ENCODE data around the gene SFXN1. TPM values are rescaled to one million over a fixed set of nuclear protein-coding genes. Genes with fewer than 3 reads are reported as not detected.

SFXN1 gene
- total and polyA plus RNA-seq, 2 donors (not counting 3 experiments of a cell fraction or from before 2014, with no cell fraction given): 61.7 to 69.3 TPM

- POLR2A ChIA-PET: no interaction called here
- no peaks in the 10 kb centered on the region for H4K20me1 ChIP-seq (replicated peaks; ENCODE audit: control insufficient read depth, extremely low read depth, insufficient read depth, low read length)
- no peaks in the 10 kb centered on the region for H3K36me3 ChIP-seq (ENCODE audit: control insufficient read depth in 2 of 2, extremely low read depth in 1 of 2, insufficient read depth in 2 of 2, low read length in 2 of 2)
- H3K9me1 ChIP-seq (replicated peaks; ENCODE audit: control insufficient read depth, extremely low read depth, insufficient read depth, low read length): no peaks in the 10 kb centered on the region
- H3K79me2 ChIP-seq (ENCODE audit: control insufficient read depth, insufficient read depth, low read length): no peaks in the 10 kb centered on the region
- H3K9me3 ChIP-seq (replicated peaks; ENCODE audit: control insufficient read depth, insufficient read depth, low read length): no peaks in the 10 kb centered on the region
- TF ChIP-seq POLR2A (IDR thresholded peaks at IDR 0.05; ENCODE audit: low read depth, low read length): no peak
- TF ChIP-seq MAX (IDR thresholded peaks at IDR 0.05; ENCODE audit: insufficient read depth, insufficient read length): no peak
- TF ChIP-seq GATA2 (IDR thresholded peaks at IDR 0.05; ENCODE audit: insufficient read depth, insufficient read length, low read depth, low read length): no peak
- no peak for TF ChIP-seq MYC (IDR thresholded peaks at IDR 0.05; ENCODE audit: low read depth, low read length)
- no peak for TF ChIP-seq CTCF (IDR thresholded peaks at IDR 0.05; ENCODE audit: extremely low read depth in 1 of 2, insufficient read depth in 1 of 2, low read depth in 1 of 2, low read length in 2 of 2)
- TF ChIP-seq FOS (IDR thresholded peaks at IDR 0.05; ENCODE audit: borderline replicate concordance, insufficient read depth, low read length): no peak
- no peak for TF ChIP-seq EZH2 (IDR thresholded peaks at IDR 0.05; ENCODE audit: borderline replicate concordance, low read depth, low read length, severe bottlenecking)
- TF ChIP-seq JUN (IDR thresholded peaks at IDR 0.05; ENCODE audit: borderline replicate concordance, insufficient read depth, insufficient read length, low read depth): no peak
- TF ChIP-seq POLR2AphosphoS5 (IDR thresholded peaks at IDR 0.05; ENCODE audit: insufficient read depth, low read depth, low read length): no peak
- no peak for FAIRE-seq
- no peaks in the 10 kb centered on the region for H3K4me1 ChIP-seq (ENCODE audit: control insufficient read depth, extremely low read depth, insufficient read depth, low read length)
- peaks cover 0 to under 1% of the 10 kb centered on the region in 2 experiments for H3K27me3 ChIP-seq (ENCODE audit: control insufficient read depth in 2 of 2, insufficient read depth in 2 of 2, low read length in 2 of 2)
- no peak overlapping the region for H3K27ac ChIP-seq (ENCODE audit: insufficient read depth, low read depth, low read length)
- H3K9ac ChIP-seq (replicated peaks; ENCODE audit: extremely low read depth, insufficient read depth, low read length): no peak overlapping the region
- DNase-seq (ENCODE audit: low read depth, low spot score): no peak
- H3K4me2 ChIP-seq (ENCODE audit: insufficient read depth, low read length): no peak overlapping the region
- no TSS peak for BruUV-seq (replicated peaks)
- H2AFZ ChIP-seq (ENCODE audit: low read depth, low read length): no peak overlapping the region
- intact Hi-C loops (cut with micrococcal nuclease) (no loop called here), dilution Hi-C loops (cut with MboI; ENCODE audit: extremely low pct_ligation_motif_present, low sequenced_read_pairs) (no loop called here)
- no peak overlapping the region for H3K4me3 ChIP-seq (replicated peaks in 1 of 3; ENCODE audit: insufficient read depth in 1 of 3, low read depth in 1 of 3, low read length in 3 of 3)
- CTCF ChIA-PET: no interaction called here
These were observed 40.0 kb upstream of the SFXN1 start for GRCh38 chr5:175438234-175438857.
